Liver (tissue), 9 donors: ENCODE data around the gene SLC9A1. TPM values are rescaled to one million over a fixed set of nuclear protein-coding genes. Genes with fewer than 3 reads are reported as not detected.

Experiments used
- DNase-seq: peaks from one replicate; pipeline ENCODE4 v3.0.0-alpha.2; 2017; ENCODE audit warnings: low spot score
- H3K27ac ChIP-seq, 2 donors: one replicate each; pipeline ENCODE4 v1.7.0; 2013; ENCODE audit warnings: inconsistent platforms in 2 of 2, low read length in 2 of 2, control low read depth in 1 of 2, low read depth in 1 of 2, mild to moderate bottlenecking in 1 of 2
- H3K27me3 ChIP-seq, 4 donors: one replicate each; pipeline versions ENCODE4 v1.6.1 to v1.7.0; 2013; ENCODE audit warnings: low read length in 3 of 4, inconsistent platforms in 1 of 4, mild to moderate bottlenecking in 1 of 4, moderate library complexity in 1 of 4; ENCODE audit not compliant: control insufficient read depth in 4 of 4, insufficient read depth in 4 of 4
- H3K36me3 ChIP-seq, 4 donors: one replicate each; pipeline versions ENCODE4 v1.6.1 to v1.7.0; 2013; ENCODE audit warnings: low read length in 3 of 4, mild to moderate bottlenecking in 3 of 4, low read depth in 1 of 4, moderate library complexity in 1 of 4; ENCODE audit not compliant: control insufficient read depth in 4 of 4, insufficient read depth in 3 of 4
- H3K4me1 ChIP-seq, 4 donors: one replicate each; pipeline versions ENCODE4 v1.6.1 to v1.7.0; 2013; ENCODE audit warnings: low read length in 3 of 4, mild to moderate bottlenecking in 3 of 4, moderate library complexity in 1 of 4; ENCODE audit not compliant: control insufficient read depth in 4 of 4, insufficient read depth in 4 of 4
- H3K4me3 ChIP-seq, 3 donors: one replicate each; pipeline versions ENCODE4 v1.6.1 to v1.7.0; 2013; ENCODE audit warnings: low read length in 3 of 3, control low read depth in 1 of 3, low read depth in 1 of 3, mild to moderate bottlenecking in 1 of 3
- H3K9ac ChIP-seq, 2 donors: one replicate each; pipeline ENCODE4 v1.7.0; 2013; ENCODE audit warnings: low read length in 2 of 2, mild to moderate bottlenecking in 2 of 2, moderate library complexity in 2 of 2, control low read depth in 1 of 2, low read depth in 1 of 2
- H3K9me3 ChIP-seq, 4 donors: one replicate each; pipeline versions ENCODE4 v1.6.1 to v1.7.0; 2013; ENCODE audit warnings: low read length in 3 of 4; ENCODE audit not compliant: control insufficient read depth in 4 of 4
- ATF3 ChIP-seq: IDR thresholded peaks from 2 replicates; pipeline ENCODE4 v1.6.1; 2016; ENCODE audit warnings: antibody characterized with exemption
- EGR1 ChIP-seq, 2 donors: IDR thresholded peaks; 2 replicates each; pipeline ENCODE4 v1.6.1; 2016 to 2018; ENCODE audit warnings: antibody characterized with exemption in 2 of 2, low read depth in 2 of 2
- FOXA1 ChIP-seq: IDR thresholded peaks from 2 replicates; pipeline ENCODE4 v1.6.1; 2016; ENCODE audit warnings: antibody characterized with exemption
- FOXA2 ChIP-seq: IDR thresholded peaks from 2 replicates; pipeline ENCODE4 v1.6.1; 2016; ENCODE audit warnings: antibody characterized with exemption
- GABPA ChIP-seq, 2 donors: IDR thresholded peaks in 1 of 2; conservative IDR thresholded peaks in 1 of 2; 2 replicates each; pipeline ENCODE4 v1.6.1; 2016; ENCODE audit warnings: antibody characterized with exemption in 2 of 2, mild to moderate bottlenecking in 1 of 2, moderate library complexity in 1 of 2
- HNF4A ChIP-seq, 2 donors: conservative IDR thresholded peaks; 2 replicates each; pipeline ENCODE4 v1.6.1; 2016; ENCODE audit warnings: antibody characterized with exemption in 2 of 2, mild to moderate bottlenecking in 2 of 2
- HNF4G ChIP-seq: IDR thresholded peaks from 2 replicates; pipeline ENCODE4 v1.6.1; 2016; ENCODE audit warnings: antibody characterized with exemption
- JUND ChIP-seq, 2 donors: IDR thresholded peaks; 2 replicates each; pipeline ENCODE4 v1.6.1; 2016; ENCODE audit warnings: antibody characterized with exemption in 2 of 2
- MAX ChIP-seq: IDR thresholded peaks from 2 replicates; pipeline ENCODE4 v1.6.1; 2016; ENCODE audit warnings: antibody characterized with exemption
- NR2F2 ChIP-seq: IDR thresholded peaks from 2 replicates; pipeline ENCODE4 v1.6.1; 2016; ENCODE audit warnings: antibody characterized with exemption
- RAD21 ChIP-seq, 2 donors: IDR thresholded peaks; 2 replicates each; pipeline ENCODE4 v1.6.1; 2016; ENCODE audit warnings: antibody characterized with exemption in 2 of 2, mild to moderate bottlenecking in 2 of 2
- RXRA ChIP-seq, 2 donors: IDR thresholded peaks; 2 replicates each; pipeline ENCODE4 v1.6.1; 2017 to 2018; ENCODE audit warnings: antibody characterized with exemption in 2 of 2, mild to moderate bottlenecking in 1 of 2
- SP1 ChIP-seq: IDR thresholded peaks from 2 replicates; pipeline ENCODE4 v1.6.1; 2018; ENCODE audit warnings: antibody characterized with exemption, mild to moderate bottlenecking
- TAF1 ChIP-seq: conservative IDR thresholded peaks from 2 replicates; pipeline ENCODE4 v1.6.1; 2016; ENCODE audit warnings: antibody characterized with exemption, mild to moderate bottlenecking
- YY1 ChIP-seq: IDR thresholded peaks from 2 replicates; pipeline ENCODE4 v1.6.1; 2016; ENCODE audit warnings: antibody characterized with exemption, mild to moderate bottlenecking
- WGBS: extraction: QIAGEN DNeasy Blood & Tissue Kit; methylation state at CpG from one replicate; pipeline ENCODE4 v1.1.7; 2013; 5-methylcytosine and 5-hydroxymethylcytosine counted together
- polyA plus RNA-seq, 2 donors: library from polyadenylated mRNA; stranded (reverse) in 1 of 2; unstranded in 1 of 2; fragments of 200-250 nt in 1 of 2; fragments of >200 nt in 1 of 2; fragmentation: Nextera tagmentation in 1 of 2; extraction: Ambion mirVana in 1 of 2; gene quantifications; one replicate each; pipeline versions ENCODE4 v1.2.1 to v1.2.3, GENCODE V29; 2013 to 2015
- total RNA-seq, 2 donors: library from RNA; depleted of rRNA; stranded (reverse); fragments of >200 nt; gene quantifications; one replicate each; pipeline ENCODE4 v1.2.3, GENCODE V29; 2014
- TF ChIP-seq, protein P1 (sequence below): IDR thresholded peaks from 2 replicates; pipeline ENCODE4 v1.6.1; 2016; ENCODE audit warnings: antibody characterized with exemption, mild to moderate bottlenecking
- TF ChIP-seq, protein P2 (sequence below): IDR thresholded peaks from 2 replicates; pipeline ENCODE4 v1.6.1; 2016; ENCODE audit warnings: antibody characterized with exemption
- TF ChIP-seq, protein P3 (sequence below): fragments of 150-350 bp; IDR thresholded peaks from 2 replicates; pipeline ENCODE4 v1.5.1; 2017; ENCODE audit warnings: improper control_type of control experiment, low read depth, low read length; ENCODE audit not compliant: missing input control
- donor health status: healthy.
- donor health status: healthy.
- donor health status: healthy.
- donor health status: healthy.
- donor health status: healthy.

SLC9A1 gene
- total and polyA plus RNA-seq, 4 donors: 1.3 to 3.2 (median 1.5) TPM

DNA sequence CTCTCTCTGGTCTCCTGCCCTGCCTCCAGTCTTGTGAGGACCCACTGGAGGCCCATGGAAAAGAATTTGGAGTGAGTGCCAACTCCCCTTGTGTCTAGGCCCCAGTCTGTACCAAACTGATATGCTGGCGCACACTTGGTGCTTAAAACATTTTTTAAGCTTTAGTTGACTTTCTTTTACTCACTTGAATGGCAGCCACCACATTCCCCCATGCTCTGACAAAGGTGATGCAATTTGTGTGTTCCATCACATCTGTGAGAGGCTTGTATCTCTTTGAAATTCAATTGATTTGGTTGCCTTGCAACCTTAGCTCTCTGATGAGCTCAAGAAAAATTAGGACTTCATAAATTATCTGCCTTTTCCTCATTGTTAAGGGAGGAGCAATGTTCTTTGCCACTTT lies 49.0 kb upstream of the SLC9A1 start:
- TF ChIP-seq NR2F2 (no peak), GABPA (IDR thresholded peaks at IDR 0.05 in 1 of 2, conservative IDR thresholded peaks at IDR 0.05 in 1 of 2) (no peak), JUND (IDR thresholded peaks at IDR 0.05) (no peak), RXRA (IDR thresholded peaks at IDR 0.05) (no peak), RAD21 (IDR thresholded peaks at IDR 0.05) (no peak), HNF4A (conservative IDR thresholded peaks at IDR 0.05) (no peak)
- TF ChIP-seq, protein P1, sequence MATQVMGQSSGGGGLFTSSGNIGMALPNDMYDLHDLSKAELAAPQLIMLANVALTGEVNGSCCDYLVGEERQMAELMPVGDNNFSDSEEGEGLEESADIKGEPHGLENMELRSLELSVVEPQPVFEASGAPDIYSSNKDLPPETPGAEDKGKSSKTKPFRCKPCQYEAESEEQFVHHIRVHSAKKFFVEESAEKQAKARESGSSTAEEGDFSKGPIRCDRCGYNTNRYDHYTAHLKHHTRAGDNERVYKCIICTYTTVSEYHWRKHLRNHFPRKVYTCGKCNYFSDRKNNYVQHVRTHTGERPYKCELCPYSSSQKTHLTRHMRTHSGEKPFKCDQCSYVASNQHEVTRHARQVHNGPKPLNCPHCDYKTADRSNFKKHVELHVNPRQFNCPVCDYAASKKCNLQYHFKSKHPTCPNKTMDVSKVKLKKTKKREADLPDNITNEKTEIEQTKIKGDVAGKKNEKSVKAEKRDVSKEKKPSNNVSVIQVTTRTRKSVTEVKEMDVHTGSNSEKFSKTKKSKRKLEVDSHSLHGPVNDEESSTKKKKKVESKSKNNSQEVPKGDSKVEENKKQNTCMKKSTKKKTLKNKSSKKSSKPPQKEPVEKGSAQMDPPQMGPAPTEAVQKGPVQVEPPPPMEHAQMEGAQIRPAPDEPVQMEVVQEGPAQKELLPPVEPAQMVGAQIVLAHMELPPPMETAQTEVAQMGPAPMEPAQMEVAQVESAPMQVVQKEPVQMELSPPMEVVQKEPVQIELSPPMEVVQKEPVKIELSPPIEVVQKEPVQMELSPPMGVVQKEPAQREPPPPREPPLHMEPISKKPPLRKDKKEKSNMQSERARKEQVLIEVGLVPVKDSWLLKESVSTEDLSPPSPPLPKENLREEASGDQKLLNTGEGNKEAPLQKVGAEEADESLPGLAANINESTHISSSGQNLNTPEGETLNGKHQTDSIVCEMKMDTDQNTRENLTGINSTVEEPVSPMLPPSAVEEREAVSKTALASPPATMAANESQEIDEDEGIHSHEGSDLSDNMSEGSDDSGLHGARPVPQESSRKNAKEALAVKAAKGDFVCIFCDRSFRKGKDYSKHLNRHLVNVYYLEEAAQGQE: no peak
- TF ChIP-seq, protein P2, sequence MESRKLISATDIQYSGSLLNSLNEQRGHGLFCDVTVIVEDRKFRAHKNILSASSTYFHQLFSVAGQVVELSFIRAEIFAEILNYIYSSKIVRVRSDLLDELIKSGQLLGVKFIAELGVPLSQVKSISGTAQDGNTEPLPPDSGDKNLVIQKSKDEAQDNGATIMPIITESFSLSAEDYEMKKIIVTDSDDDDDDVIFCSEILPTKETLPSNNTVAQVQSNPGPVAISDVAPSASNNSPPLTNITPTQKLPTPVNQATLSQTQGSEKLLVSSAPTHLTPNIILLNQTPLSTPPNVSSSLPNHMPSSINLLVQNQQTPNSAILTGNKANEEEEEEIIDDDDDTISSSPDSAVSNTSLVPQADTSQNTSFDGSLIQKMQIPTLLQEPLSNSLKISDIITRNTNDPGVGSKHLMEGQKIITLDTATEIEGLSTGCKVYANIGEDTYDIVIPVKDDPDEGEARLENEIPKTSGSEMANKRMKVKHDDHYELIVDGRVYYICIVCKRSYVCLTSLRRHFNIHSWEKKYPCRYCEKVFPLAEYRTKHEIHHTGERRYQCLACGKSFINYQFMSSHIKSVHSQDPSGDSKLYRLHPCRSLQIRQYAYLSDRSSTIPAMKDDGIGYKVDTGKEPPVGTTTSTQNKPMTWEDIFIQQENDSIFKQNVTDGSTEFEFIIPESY: no peak
- TF ChIP-seq, protein P3, sequence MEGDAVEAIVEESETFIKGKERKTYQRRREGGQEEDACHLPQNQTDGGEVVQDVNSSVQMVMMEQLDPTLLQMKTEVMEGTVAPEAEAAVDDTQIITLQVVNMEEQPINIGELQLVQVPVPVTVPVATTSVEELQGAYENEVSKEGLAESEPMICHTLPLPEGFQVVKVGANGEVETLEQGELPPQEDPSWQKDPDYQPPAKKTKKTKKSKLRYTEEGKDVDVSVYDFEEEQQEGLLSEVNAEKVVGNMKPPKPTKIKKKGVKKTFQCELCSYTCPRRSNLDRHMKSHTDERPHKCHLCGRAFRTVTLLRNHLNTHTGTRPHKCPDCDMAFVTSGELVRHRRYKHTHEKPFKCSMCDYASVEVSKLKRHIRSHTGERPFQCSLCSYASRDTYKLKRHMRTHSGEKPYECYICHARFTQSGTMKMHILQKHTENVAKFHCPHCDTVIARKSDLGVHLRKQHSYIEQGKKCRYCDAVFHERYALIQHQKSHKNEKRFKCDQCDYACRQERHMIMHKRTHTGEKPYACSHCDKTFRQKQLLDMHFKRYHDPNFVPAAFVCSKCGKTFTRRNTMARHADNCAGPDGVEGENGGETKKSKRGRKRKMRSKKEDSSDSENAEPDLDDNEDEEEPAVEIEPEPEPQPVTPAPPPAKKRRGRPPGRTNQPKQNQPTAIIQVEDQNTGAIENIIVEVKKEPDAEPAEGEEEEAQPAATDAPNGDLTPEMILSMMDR: no peak
- H3K36me3 ChIP-seq: no peaks in the 10 kb centered on the region
- H3K9me3 ChIP-seq: no peaks in the 10 kb centered on the region
- H3K9ac ChIP-seq: no peak overlapping the region
- no peak for DNase-seq
- H3K27me3 ChIP-seq: no peaks in the 10 kb centered on the region
- no peak overlapping the region for H3K4me3 ChIP-seq
- H3K27ac ChIP-seq: no peak overlapping the region
- no peaks in the 10 kb centered on the region for H3K4me1 ChIP-seq
- 98% methylated on average over 1 of the region's 1 CpG for WGBS

GRCh38 chr1:27201295-27201694 lies 46.4 kb upstream of the SLC9A1 start:
- H3K9me3 ChIP-seq: no peaks in the 10 kb centered on the region
- no peak overlapping the region for H3K9ac ChIP-seq
- peaks cover 0 to 2% (median 0%) of the 10 kb centered on the region in 4 donors for H3K4me1 ChIP-seq
- DNase-seq: no peak
- H3K4me3 ChIP-seq: no peak overlapping the region
- H3K36me3 ChIP-seq: no peaks in the 10 kb centered on the region
- no peaks in the 10 kb centered on the region for H3K27me3 ChIP-seq
- 95% methylated on average over 24 of the region's 24 CpGs for WGBS
- no peak overlapping the region for H3K27ac ChIP-seq
- TF ChIP-seq, protein P2: no peak
- TF ChIP-seq SP1 (no peak), HNF4G (no peak), FOXA1 (no peak), TAF1 (no peak), ATF3 (no peak), NR2F2 (no peak), RAD21 (IDR thresholded peaks at IDR 0.05) (no peak), RXRA (IDR thresholded peaks at IDR 0.05) (no peak), HNF4A (conservative IDR thresholded peaks at IDR 0.05) (no peak), YY1 (no peak), MAX (no peak), EGR1 (IDR thresholded peaks at IDR 0.05; ENCODE audit: low read depth in 2 of 2) (no peak), FOXA2 (no peak), JUND (IDR thresholded peaks at IDR 0.05) (no peak)
- TF ChIP-seq, protein P3: no peak
